ENCODE results near the gene ASB1. TPM values are rescaled to one million over a fixed set of nuclear protein-coding genes. Genes with fewer than 3 reads are reported as not detected.

Gene ASB1
- total and polyA plus RNA-seq, 2 donors (not counting 1 experiment from before 2014, with no cell fraction given) = 31.9 to 50.7 TPM

- Mint-ChIP-seq H3K9me3 (ENCODE audit: insufficient read depth) (no peaks in the 10 kb centered on the region), H3K27me3 (no peaks in the 10 kb centered on the region), H3K4me3 (no peak overlapping the region), H3K27ac (no peak overlapping the region), H3K4me1 (no peaks in the 10 kb centered on the region)
- intact Hi-C loops (cut with micrococcal nuclease) = no loop called here
- Histone ChIP-seq H3K9ac (ENCODE audit: low read length) (no peak overlapping the region), H3K4me1 (ENCODE audit: control insufficient read depth in 2 of 2, insufficient read depth in 2 of 2, low read length in 2 of 2) (no peaks in the 10 kb centered on the region), H3K79me2 (ENCODE audit: control insufficient read depth, insufficient read depth, low read length) (no peaks in the 10 kb centered on the region), H3K27ac (ENCODE audit: low read length in 2 of 2) (no peak overlapping the region), H3K4me2 (replicated peaks; ENCODE audit: low read depth, low read length, poor library complexity, severe bottlenecking) (no peak overlapping the region), H3K27me3 (replicated peaks in 1 of 4; ENCODE audit: control extremely low read depth in 1 of 4, control insufficient read depth in 3 of 4, insufficient read depth in 4 of 4, low read length in 3 of 4) (no peaks in the 10 kb centered on the region), H3K36me3 (replicated peaks in 1 of 2; ENCODE audit: control extremely low read depth in 1 of 2, control insufficient read depth in 1 of 2, extremely low read depth in 1 of 2, insufficient read depth in 2 of 2, low read length in 1 of 2) (no peaks in the 10 kb centered on the region), H2AFZ (ENCODE audit: insufficient read depth, low read depth, low read length, poor library complexity, severe bottlenecking) (no peak overlapping the region), H4K20me1 (ENCODE audit: control insufficient read depth, insufficient read depth, low read length, poor library complexity, severe bottlenecking) (no peaks in the 10 kb centered on the region), H3K9me3 (ENCODE audit: control extremely low read depth in 1 of 3, control insufficient read depth in 2 of 3, insufficient read depth in 1 of 3, low read length in 2 of 3) (no peaks in the 10 kb centered on the region), H3K4me3 (ENCODE audit: control extremely low read depth in 1 of 5, extremely low read depth in 1 of 5, insufficient read depth in 1 of 5, low read depth in 2 of 5, low read length in 4 of 5) (no peak overlapping the region)
- ATAC-seq (ENCODE audit: low read depth) (no peak), DNase-seq (no peak)
- TF ChIP-seq EZH2 (IDR thresholded peaks at IDR 0.05; ENCODE audit: borderline replicate concordance, insufficient read depth, low read depth, low read length, poor library complexity, severe bottlenecking) (no peak), CTCF (IDR thresholded peaks at IDR 0.05) (no peak)
- 96% methylated on average over 10 of the region's 11 CpGs for WGBS (ENCODE audit: insufficient coverage)
- CTCF ChIA-PET = no interaction called here
- POLR2A ChIA-PET = no interaction called here
Measured at GRCh38 chr2:238407566-238407965, 19.2 kb upstream of the ASB1 start.

DNA sequence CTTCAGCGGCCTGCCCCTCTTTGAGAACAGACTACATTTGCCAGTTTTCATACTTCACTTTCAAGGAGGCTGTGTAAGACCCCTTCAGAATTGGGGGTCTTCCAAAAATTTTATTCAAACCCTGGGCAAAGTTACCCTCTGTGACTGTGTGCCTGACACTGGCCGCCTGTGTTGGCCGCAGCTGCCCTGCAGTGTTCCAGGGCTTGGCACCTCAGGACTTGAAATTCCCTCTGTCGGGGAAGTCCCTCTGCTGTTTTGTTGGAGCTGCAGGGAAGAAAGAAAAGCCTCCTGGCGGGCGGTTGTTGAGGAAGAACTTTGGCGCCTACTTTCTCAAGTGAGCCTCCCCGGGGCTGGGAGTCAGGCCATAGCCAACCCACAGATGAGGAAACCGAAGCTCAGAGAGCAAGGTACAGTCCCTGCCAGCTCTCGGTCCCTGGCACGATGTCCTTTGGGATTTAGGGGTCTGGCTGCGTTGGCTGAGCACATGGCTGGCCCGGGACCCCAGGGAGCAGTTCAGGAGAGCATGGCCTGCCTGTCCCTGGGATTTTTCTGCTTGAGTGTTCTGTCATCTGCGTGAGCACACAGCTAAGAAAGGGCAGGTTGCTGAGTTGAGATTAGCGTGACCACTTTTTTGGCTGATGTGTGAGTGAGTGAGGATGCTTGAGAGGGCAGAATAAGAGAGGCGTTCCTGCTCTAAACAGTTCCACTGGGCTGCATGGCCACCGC, 17.9 kb upstream of the ASB1 start:
- no peaks in the 10 kb centered on the region for H3K27me3 Mint-ChIP-seq
- no peak for TF ChIP-seq EZH2 (IDR thresholded peaks at IDR 0.05; ENCODE audit: borderline replicate concordance, insufficient read depth, low read depth, low read length, poor library complexity, severe bottlenecking)
- no peak for TF ChIP-seq CTCF (IDR thresholded peaks at IDR 0.05)
- DNase-seq = no peak

More for the DNA sequence above, 17.9 kb upstream of the ASB1 start:
- H4K20me1 ChIP-seq (ENCODE audit: control insufficient read depth, insufficient read depth, low read length, poor library complexity, severe bottlenecking) = no peaks in the 10 kb centered on the region
- no peaks in the 10 kb centered on the region for H3K9me3 ChIP-seq (ENCODE audit: control extremely low read depth in 1 of 3, control insufficient read depth in 2 of 3, insufficient read depth in 1 of 3, low read length in 2 of 3)
- no peaks in the 10 kb centered on the region for H3K27me3 ChIP-seq (replicated peaks in 1 of 4; ENCODE audit: control extremely low read depth in 1 of 4, control insufficient read depth in 3 of 4, insufficient read depth in 4 of 4, low read length in 3 of 4)
- no peaks in the 10 kb centered on the region for H3K4me1 ChIP-seq (ENCODE audit: control insufficient read depth in 2 of 2, insufficient read depth in 2 of 2, low read length in 2 of 2)
- ATAC-seq (ENCODE audit: low read depth) = no peak
- H2AFZ ChIP-seq (ENCODE audit: insufficient read depth, low read depth, low read length, poor library complexity, severe bottlenecking) = no peak overlapping the region
- POLR2A ChIA-PET = no interaction called here
- Mint-ChIP-seq H3K9me3 (ENCODE audit: insufficient read depth) (no peaks in the 10 kb centered on the region), H3K4me1 (no peaks in the 10 kb centered on the region), H3K4me3 (no peak overlapping the region), H3K27ac (no peak overlapping the region)
- H3K9ac ChIP-seq (ENCODE audit: low read length) = no peak overlapping the region
- H3K36me3 ChIP-seq (replicated peaks in 1 of 2; ENCODE audit: control extremely low read depth in 1 of 2, control insufficient read depth in 1 of 2, extremely low read depth in 1 of 2, insufficient read depth in 2 of 2, low read length in 1 of 2) = no peaks in the 10 kb centered on the region
- no peaks in the 10 kb centered on the region for H3K79me2 ChIP-seq (ENCODE audit: control insufficient read depth, insufficient read depth, low read length)
- WGBS (ENCODE audit: insufficient coverage) = 91% methylated on average over 17 of the region's 17 CpGs
- CTCF ChIA-PET = no interaction called here
- H3K27ac ChIP-seq (ENCODE audit: low read length in 2 of 2) = no peak overlapping the region
- no peak overlapping the region for H3K4me3 ChIP-seq (ENCODE audit: control extremely low read depth in 1 of 5, extremely low read depth in 1 of 5, insufficient read depth in 1 of 5, low read depth in 2 of 5, low read length in 4 of 5)
- intact Hi-C loops (cut with micrococcal nuclease) = no loop called here
- H3K4me2 ChIP-seq (replicated peaks; ENCODE audit: low read depth, low read length, poor library complexity, severe bottlenecking) = no peak overlapping the region

Measured in B cell (primary cell).